ENCODE results near the gene OCA2.
"Not testable (repeated sequence)": the region's sequence is repeated elsewhere in the genome, so short reads cannot be mapped to it uniquely, and the experiment has no call there.

Gene OCA2

GRCh38 chr15:28121577-28121976, 22.5 kb upstream of the OCA2 start:
- H3K4me3 ChIP-seq (ENCODE audit: low read depth, low read length): not testable (repeated sequence)

GRCh38 chr15:28120359-28120640, 21.2 kb upstream of the OCA2 start:
- no peak overlapping the region for H3K4me3 ChIP-seq (ENCODE audit: low read depth, low read length)

- no peak overlapping the region for H3K4me3 ChIP-seq (ENCODE audit: low read depth, low read length)
Observed at GRCh38 chr15:28118531-28118930, 19.4 kb upstream of the OCA2 start.

- H3K4me3 ChIP-seq (ENCODE audit: low read depth, low read length): no peak overlapping the region
Observed at GRCh38 chr15:28118083-28118482, 19.0 kb upstream of the OCA2 start.

- no peak overlapping the region for H3K4me3 ChIP-seq (ENCODE audit: low read depth, low read length)
Observed at GRCh38 chr15:28117432-28117990, 18.4 kb upstream of the OCA2 start.

GRCh38 chr15:28116521-28117431, 17.7 kb upstream of the OCA2 start:
- no peak overlapping the region for H3K4me3 ChIP-seq (ENCODE audit: low read depth, low read length)

GRCh38 chr15:28115871-28116270, 16.8 kb upstream of the OCA2 start:
- no peak overlapping the region for H3K4me3 ChIP-seq (ENCODE audit: low read depth, low read length)

GRCh38 chr15:28114721-28115622, 15.9 kb upstream of the OCA2 start:
- H3K4me3 ChIP-seq (ENCODE audit: low read depth, low read length): no peak overlapping the region

- H3K4me3 ChIP-seq (ENCODE audit: low read depth, low read length): no peak overlapping the region
Observed at GRCh38 chr15:28114114-28114455, 15.0 kb upstream of the OCA2 start.

GRCh38 chr15:28113394-28114113, 14.4 kb upstream of the OCA2 start:
- no peak overlapping the region for H3K4me3 ChIP-seq (ENCODE audit: low read depth, low read length)

GRCh38 chr15:28112962-28113361, 13.8 kb upstream of the OCA2 start:
- no peak overlapping the region for H3K4me3 ChIP-seq (ENCODE audit: low read depth, low read length)

- H3K4me3 ChIP-seq (ENCODE audit: low read depth, low read length): no peak overlapping the region
Observed at GRCh38 chr15:28112101-28112760, 13.1 kb upstream of the OCA2 start.

- H3K4me3 ChIP-seq (ENCODE audit: low read depth, low read length): no peak overlapping the region
Observed at GRCh38 chr15:28111543-28111942, 12.4 kb upstream of the OCA2 start.

- no peak overlapping the region for H3K4me3 ChIP-seq (ENCODE audit: low read depth, low read length)
Observed at GRCh38 chr15:28110481-28110881, 11.4 kb upstream of the OCA2 start.

- H3K4me3 ChIP-seq (ENCODE audit: low read depth, low read length): no peak overlapping the region
Observed at GRCh38 chr15:28109626-28110455, 10.7 kb upstream of the OCA2 start.

- no peak overlapping the region for H3K4me3 ChIP-seq (ENCODE audit: low read depth, low read length)
Observed at GRCh38 chr15:28107904-28108275, 8.8 kb upstream of the OCA2 start.

GRCh38 chr15:28107111-28107903, 8.2 kb upstream of the OCA2 start:
- peak overlapping the region; percentile 40 for H3K4me3 ChIP-seq (ENCODE audit: low read depth, low read length)

- peak overlapping the region; percentile 40 for H3K4me3 ChIP-seq (ENCODE audit: low read depth, low read length)
Observed at GRCh38 chr15:28106294-28107110, 7.4 kb upstream of the OCA2 start.
